Activated gamma-delta T cell (primary cell): ENCODE data around the gene SERPINE2.
"Not testable (repeated sequence)": the region's sequence is repeated elsewhere in the genome, so short reads cannot be mapped to it uniquely, and the experiment has no call there.

Experiments
- DNase-seq: peaks from one replicate; lab custom pipeline; 2025; lab: John Stamatoyannopoulos, UW

SERPINE2 gene

DNA sequence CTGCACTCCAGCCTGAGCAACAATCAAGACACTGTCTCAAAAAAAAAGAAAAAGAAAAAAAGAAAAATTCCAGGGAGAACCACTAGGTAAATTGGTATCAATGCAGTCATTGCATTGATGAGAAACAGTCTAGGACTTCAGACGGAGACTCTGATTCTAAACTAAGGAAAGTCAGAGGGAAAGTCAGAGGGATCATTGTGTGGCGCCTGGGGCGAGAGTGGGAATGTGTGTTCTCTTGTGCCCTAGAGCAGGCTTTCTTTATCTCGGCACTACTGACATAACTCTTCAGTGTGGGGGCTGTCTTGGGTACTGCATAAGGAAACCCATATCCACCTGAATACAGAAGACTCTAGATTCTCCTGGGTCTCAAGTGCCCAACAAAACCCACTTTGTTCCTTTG, 24.8 kb downstream of the SERPINE2 start:
- no peak for DNase-seq

DNA sequence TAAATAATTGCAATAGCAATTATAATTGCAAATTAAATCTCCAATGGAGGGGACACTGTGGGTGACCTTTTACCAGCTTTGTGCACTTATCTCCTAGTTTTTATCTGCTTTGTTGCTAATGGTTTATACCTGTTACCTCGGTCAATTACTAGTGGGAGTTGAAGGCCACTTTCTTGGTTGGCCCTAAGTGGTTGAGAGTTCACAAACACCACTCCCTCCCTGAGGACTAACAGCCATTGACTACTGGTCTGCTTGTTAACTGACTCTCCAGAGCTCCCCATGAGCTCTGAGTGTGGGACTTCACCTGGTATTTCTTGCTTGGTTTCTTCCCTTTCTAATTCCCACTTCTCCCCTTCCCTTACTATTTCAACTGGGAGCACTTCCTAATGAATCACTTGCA, 27.2 kb downstream of the SERPINE2 start:
- no peak for DNase-seq

DNA sequence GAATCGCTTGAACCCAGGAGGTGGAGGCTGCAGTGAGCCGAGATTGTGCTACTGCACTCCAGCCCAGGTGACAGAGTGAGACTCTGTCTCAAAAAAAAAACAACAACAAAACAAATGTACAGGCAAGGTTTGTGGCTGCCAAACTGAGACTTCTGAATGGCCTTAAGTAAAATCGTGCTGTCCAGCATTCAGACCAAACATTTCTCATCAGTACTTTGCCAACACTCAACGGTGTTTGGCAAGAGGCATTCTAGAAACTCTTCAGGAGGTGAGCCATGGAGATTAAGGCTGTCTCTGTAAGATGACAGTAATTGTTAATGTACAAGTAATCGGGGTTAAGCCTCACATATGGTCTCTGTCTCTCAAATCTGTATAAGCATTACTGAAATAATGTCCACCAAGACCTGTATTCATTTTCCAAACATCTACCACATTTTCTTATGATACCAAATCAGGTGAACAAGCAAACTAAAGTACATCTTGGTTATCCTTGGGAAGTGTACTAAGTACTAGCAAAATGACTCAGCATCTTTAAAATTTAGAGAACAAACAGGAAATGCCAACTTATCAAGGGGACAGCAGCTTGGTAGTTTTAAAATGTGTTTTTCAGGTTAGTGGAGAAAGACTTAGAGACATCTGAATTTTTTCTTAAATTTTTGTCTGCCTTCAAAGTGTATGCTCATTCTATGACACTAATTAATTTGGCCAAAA, 29.3 kb downstream of the SERPINE2 start:
- DNase-seq = no peak

DNA sequence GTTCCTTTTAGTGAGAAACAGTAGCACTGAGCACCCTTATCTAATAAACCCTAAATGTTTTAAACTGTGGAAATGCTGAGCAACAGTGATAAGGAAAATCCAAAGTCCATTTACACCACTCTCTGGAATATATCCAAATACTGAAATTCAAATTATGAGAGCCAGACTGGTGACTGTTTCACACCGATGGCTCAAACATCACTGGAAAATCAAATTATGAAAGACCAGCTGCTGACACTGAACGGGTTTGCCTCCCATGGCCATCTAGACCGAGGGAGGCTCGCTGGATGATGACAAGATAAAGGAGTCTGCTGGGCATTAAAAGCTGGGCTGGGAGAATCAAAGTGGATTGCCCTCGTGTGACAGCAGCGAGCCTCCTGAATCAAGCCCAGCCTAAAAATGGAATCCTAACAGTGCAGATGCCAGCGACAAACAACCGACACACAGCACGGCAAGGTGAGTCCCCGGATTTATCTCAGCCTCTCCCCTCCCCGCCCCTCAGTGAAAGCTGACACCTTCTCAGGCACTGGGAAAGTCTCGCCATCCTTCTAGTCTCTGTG, 30.3 kb downstream of the SERPINE2 start:
- no peak for DNase-seq

DNA sequence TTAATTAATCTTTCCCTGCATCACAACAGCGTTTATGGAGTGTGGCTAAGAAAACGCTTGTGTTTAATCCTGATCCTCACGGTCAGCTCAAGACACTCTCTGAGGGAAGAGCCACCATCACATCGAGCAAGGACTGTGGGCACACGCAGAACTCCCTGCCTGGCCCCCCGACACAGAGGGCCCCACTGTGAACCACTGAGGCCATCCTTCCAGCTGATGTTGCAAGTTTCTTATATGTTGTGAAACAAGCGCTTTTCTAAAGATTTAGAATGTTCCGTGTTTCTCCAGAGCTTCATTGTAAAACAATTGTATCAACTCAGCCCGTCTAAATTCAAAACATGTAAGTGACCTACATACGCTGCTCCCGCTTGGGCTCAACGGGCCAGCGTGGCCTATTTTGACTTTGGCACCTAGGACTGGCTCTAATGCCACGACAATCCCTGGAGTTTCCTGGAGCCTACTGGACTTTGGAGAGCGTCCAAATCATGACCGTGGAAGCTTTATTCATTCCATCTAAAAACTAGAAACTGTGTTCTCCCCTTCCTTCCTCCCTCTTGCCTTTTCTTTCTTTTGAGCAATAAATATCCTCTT, 34.9 kb downstream of the SERPINE2 start:
- no peak for DNase-seq

DNA sequence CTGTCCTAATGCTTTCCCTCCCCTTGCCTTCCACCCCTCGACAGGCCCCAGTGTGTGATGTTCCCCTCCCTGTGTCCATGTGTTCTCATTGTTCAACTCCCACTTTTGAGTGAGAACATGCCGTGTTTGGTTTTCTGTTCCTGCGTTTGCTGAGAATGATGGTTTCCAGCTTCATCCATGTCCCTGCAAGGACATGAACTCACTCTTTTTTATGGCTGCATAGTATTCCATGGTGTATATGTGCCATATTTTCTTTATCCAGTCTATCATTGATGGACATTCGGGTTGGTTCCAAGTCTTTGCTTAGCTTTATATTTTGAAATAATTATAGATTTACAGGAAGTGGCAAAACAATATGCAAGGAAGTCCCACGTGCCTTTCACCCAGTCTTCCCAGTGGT, 38.4 kb downstream of the SERPINE2 start:
- not testable (repeated sequence) for DNase-seq

DNA sequence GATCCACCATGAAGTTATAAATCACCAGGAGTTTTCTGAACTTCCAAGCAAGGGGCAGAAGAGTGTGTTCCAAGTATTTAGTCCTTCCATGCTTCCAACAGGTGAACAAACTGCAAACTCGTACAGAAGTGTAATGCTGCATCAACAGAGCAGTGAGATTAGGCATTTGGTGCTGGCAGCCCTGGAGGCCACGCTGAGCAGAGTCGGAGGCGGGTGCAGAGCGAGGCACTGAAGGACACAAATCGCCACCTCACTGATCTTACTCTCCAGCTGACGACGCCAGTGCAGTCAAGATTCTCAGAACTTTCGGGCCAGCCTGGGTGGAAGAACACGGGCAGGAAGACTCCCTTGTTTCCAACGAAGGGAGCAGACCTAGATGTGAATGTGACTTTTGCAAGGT, 39.2 kb downstream of the SERPINE2 start:
- no peak for DNase-seq

DNA sequence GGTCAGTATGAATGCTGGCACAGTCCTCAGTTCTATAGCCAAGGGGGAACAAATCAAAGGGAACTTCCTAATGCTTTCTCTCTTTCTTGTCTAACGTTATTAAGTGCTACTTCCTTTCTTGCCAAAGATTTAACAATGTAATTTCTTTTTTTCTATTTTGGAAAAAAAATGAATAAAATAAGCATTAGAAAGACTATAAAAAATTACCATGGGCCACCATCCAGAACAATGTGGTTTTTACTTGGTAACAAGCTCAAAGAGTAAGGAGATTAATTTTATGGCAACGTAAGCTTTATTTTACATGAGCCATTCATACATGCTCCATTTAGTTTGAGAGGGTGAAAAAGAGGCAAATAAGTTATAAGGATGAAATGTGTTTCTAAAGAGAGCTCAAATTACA, 40.1 kb downstream of the SERPINE2 start:
- DNase-seq = no peak

DNA sequence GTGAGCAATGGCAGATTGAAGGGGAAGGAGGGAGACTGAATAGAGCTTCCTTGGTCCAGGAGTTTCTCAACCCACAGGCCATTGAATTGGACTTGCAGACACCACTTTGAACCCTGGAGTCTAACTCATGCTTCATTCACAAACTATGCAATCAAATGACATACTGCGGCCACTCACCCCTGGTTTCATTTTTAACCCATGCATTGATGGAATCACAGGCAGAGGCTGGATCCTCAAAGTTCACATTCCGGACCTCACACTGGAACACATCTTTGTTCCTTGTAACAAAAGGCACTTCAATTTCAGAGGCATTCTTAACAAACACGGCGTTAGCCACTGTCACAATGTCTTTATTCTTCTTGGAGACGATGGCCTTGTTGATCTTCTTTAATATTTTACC, 41.1 kb downstream of the SERPINE2 start:
- no peak for DNase-seq

DNA sequence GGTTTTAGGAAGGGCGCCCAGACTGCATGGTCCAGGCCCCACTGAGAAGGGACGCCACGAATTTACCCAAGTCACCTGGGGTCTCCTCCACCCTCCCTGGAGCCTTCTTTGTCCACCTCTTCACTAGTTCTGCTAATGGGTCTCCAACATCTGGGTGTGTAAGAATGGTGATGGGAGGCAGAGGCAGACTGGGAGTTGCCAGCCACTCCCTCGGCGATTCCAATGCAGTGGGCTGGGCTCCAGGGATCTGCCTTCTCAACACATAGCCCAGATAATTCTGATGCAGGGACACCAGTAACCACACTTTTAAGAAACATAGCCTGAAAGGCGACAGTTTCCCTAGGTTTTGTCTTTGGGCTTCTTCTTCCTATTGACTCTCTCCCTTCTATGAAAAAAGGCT, 42.7 kb downstream of the SERPINE2 start:
- no peak for DNase-seq

DNA sequence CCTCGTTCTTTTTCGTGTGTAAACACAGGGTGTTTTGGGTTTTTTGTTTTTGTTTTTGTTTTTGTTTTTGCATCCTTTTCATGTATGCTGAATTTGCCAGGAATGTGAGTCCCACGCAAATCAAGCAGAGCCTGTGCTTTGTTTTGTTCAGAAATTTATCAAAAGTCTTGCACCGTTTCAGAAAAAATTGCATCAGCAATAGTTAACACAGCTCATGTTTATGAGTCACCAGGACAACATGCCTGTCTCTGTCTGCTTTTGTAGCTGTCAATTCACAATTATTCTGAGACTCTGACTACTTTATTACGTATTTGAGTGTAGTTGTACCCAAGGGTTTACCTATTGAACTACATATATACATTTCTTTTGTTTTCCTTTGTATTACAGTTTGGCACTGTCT, 43.5 kb downstream of the SERPINE2 start:
- DNase-seq = no peak

DNA sequence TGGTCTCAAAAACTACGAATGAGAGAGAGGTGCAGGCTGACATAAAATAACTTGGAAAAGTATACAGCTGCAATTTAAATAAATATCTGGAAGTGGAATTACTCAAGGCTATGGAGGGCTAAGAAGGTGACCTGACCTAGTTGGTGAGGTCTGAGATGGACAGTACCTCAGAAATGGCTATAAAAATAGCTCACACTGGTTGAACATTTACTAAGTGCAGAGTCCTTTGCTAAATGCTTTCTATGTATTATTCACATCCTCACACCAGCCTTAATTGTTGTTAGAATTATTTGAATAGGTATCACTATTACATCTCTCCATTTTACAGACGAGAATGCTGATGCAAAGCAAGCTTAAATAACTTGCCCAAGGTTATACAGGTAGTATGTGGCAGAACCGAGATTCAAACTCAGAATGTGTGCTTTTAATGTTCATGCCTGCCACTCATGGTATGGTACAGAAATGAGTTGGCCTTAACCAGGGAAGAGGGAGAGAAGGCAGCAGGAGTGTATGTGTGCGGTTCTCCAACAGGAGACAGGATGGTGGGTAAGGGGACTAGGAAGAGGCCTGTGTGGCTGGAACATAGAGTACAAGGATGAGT, 44.4 kb downstream of the SERPINE2 start:
- DNase-seq = no peak

DNA sequence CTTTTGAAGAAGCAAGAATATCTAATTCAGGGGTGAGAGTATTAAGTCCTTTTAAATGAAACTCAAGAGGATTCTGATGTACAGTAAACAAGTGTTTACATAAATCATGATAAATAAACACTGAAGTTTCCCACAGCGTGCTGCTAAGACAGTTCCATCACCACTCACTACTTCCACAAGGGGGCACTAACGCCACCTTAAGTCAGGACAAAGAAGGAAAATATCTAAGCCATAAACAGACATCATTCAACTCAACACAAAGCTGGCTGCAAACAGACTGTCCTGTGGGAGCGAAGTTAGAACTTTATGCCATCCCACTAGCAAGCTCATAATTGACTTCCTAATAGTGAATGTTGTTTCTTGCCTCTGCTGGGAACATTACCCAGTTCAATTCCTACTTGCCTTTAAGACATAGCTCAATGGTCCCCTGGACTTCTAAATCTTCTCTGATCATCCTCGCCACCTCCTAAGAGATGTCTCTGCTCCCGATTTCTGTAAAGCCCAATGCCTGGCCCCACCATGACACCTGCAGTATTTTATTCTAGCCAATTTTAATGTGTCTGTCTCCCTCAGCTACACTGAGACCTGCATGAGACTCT, 45.4 kb downstream of the SERPINE2 start:
- no peak for DNase-seq

DNA sequence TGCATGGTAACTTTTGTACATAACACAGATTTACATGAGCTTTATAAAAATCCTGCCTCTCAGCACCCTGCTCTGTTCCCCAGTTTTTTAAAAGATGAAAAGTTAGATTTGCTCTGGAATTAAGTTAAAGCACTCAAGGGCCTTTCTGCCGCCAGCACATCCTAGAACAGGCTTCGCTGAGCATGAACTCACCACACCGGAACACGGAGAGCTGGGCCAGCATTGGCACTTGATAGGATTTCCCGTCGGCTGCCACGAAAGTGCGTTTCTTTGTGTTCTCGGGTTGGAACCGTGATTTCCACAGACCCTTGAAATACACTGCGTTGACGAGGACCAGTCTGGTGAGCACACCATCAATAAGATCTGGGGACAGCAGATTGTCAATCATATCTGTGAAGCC, 47.5 kb downstream of the SERPINE2 start:
- DNase-seq = no peak

DNA sequence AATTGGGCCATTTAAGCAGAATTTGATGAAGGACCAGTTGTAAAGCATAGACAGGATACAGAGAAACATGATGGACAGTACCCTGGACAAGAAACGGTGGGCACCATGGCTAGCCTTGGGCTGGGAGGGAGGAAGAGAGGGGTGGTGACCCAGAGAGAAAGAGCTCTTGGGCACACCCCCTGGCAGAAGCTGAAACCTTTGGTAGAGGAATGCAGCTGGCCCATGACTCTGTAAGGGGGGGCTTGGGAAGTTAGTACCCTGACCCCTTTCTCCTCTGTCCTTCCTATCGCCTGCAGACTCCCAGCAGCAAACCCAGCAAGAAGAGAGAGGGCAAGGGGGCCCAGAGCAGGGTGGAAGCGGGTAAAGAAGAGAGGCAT, 49.2 kb downstream of the SERPINE2 start:
- DNase-seq = no peak

DNA sequence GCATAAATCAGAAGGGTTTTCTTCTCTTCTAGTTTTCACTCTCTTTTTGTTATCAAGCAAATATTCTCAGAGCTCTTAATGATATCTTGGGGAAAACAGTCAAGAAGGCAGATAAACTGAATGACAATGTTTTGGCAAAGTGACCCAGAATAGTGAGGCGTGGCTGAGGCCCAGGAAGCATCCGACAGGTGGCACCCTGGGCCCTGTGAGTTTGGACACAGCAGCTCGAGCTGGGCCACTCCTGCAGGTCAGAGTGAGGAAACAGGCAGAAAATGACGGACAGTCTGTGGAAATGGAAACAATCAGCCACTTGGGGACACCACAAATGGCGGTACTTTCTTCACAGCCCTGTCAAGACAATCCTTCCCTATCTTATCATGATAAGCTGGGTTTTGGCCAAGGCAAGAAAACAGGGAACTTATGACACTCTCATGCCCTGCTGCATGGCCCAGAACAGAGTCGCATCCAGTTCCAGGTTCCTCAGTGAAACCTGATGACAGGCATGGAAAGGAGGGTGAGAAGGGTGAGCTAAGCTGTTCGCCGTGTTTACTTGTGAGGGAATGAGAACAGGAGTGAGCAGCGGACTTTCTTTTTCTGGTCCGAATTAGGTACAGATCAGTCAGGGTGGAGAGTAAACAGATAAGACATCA, 49.8 kb downstream of the SERPINE2 start:
- DNase-seq = no peak

DNA sequence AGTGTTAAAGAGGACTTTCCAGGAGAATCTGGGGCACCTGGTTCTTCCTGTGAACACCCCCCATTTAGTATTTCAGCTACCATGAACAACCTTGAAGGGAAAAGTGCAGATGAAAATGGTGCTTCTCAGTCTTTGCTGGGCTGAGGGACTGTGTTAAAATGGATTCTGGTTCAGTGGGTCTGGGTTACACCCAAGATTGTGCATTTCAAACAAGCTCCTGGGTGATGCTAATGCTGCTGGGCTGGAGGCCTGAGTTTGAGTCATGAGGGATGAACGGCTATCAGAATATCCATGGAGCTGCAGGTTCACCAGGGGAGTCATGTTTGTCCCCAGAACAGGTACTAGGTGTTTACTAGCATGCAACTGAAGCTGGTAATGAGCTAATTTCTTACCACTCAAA, 57.8 kb downstream of the SERPINE2 start:
- DNase-seq = no peak

DNA sequence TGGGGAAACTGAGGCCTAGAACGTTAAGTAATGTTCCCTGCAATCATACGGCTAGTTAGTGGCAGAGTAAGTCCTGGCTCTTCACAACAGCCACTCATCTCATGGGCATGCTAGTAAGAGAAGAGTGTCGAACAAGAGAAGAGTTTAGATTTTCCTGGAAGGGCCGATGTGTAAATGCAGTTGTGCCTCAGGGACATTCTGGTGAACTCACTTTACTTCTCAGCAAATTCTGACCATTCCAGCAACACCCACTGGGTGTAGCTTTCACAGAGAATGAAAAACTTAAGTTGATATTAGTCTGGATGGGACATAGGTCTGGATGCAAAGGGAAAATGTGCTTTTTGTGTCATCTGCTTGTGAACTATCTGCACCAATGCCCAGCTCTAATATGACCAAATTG, 58.3 kb downstream of the SERPINE2 start:
- no peak for DNase-seq

DNA sequence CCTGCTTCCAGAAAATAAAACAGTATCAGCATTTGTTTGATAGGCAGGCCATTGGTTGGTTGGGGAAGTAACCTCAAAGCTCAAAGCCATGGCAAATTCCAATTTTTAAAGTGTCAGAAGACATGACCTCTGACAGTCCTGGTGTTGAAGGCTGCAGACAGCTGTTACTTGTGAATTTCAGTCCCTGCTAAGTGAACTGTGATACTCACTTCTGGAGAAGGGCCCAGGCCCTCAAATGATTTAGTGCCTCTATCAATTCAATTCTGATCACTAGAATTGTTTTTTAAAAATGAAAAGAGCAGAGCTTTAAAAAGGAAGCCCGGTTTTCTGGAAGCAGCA, 58.7 kb downstream of the SERPINE2 start:
- no peak for DNase-seq

DNA sequence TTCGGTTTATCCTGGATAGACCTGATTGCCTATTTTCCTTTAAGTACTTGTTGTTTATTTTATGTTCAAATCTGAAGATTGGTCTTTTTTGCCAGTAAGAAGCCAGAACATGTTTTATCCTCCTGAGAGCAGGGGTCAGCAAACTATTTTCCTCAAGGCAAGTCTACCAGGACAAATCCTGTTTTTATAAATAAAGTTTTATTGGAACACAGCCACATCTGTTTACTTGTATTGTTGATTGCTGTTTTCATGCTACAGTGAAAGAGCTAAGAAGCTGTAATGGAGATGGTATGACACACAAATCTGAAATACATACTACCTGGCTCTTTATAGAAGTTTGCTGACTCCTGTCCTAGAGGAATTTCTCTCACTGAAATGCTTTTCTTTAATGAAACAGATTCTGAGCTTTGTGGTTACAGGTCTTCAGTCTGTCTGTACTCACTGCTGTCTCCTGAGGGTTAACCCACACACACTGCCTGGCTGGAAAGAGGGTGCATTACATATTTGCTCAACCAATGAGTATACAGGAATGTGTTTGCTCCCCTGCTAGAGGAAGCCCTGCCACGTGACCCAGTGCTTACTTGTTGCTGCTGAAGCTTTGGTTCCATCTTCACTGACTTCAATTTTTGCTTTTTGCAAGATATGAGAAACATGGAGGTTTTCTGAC, 59.2 kb downstream of the SERPINE2 start:
- DNase-seq = no peak

DNA sequence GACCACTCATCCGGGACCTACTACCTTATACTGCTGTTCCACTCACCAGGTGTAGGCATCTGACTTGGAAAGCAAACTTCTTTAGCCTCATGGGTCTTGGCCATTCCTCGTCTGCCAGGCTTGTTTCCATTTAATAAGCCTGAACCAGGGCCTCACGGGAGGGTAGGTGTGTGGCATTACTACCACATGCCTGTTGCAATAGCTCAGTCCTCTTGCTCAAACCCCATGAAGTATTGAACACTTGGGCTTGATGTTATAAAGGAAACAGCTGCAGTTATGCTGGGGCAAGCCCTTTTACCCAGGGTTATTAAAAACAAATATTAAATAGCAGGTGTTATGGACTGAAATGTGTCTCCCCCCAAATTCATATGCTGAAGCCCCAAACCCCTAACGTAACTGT, 60.6 kb downstream of the SERPINE2 start:
- no peak for DNase-seq

DNA sequence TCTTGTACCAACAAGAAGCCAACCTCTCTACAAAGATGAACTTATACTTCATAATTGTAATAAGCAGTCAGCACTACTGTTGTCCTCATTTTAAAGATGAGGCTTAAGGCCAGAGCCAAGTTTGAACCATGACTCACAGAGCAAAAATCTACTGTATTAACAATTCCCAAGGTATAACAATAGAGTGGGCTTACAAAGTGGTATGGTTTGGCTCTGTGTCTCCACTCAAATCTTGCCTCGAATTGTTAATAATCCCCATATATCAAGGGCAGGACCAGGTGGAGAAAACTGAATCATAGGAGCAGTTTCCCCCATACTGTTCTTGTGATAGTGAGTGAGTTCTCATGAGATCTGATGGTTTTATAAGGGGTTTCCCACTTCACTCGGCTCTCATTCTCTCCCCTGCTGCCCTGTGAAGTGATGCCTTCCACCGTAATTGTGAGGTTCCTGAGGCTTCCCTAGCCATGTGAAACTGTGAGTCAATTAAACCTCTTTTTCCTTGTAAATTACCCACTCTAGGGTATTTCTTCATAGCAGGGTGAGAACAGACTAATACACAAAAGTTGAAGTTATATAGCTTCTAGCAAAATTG, 62.4 kb downstream of the SERPINE2 start:
- DNase-seq = no peak
